ENCODE results near the gene ATP5F1B. TPM values are rescaled to one million over a fixed set of nuclear protein-coding genes. Genes with fewer than 3 reads are reported as not detected.
A peak's percentile ranks its signal among the peaks of the same experiment; 100 is the strongest.

The ATP5F1B gene
- total RNA-seq = 569 and 705 TPM in 2 replicates

GRCh38 chr12:56645717-56646446, at the start of gene ATP5F1B:
Gene ATP5F1B, minus strand, starts transcription at chr12:56645984. Its CDS starts 21 bp downstream, at chr12:56645963.
- peak; percentile 100 for DNase-seq (ENCODE audit: low read depth)
- H3K4me3 ChIP-seq (ENCODE audit: low read depth, low read length) = peak within 1 kb of the TSS; percentile 86
- TF ChIP-seq CTCF (conservative IDR thresholded peaks at IDR 0.05; ENCODE audit: low read depth, low read length) = no peak

GRCh38 chr12:56694161-56694560, 48.4 kb upstream of the ATP5F1B start:
- no peak for DNase-seq (ENCODE audit: low read depth)
- TF ChIP-seq CTCF (conservative IDR thresholded peaks at IDR 0.05; ENCODE audit: low read depth, low read length) = no peak
- no peak overlapping the region for H3K4me3 ChIP-seq (ENCODE audit: low read depth, low read length)

GRCh38 chr12:56688846-56689109, 43.0 kb upstream of the ATP5F1B start:
- H3K4me3 ChIP-seq (ENCODE audit: low read depth, low read length) = peak overlapping the region; percentile 100
- no peak for DNase-seq (ENCODE audit: low read depth)

GRCh38 chr12:56688129-56688845, 42.5 kb upstream of the ATP5F1B start, which contains the start of gene PTGES3:
Gene PTGES3, minus strand, starts transcription at chr12:56688284. Its CDS starts 285 bp downstream, at chr12:56687999.
- peak; percentile 81 for DNase-seq (ENCODE audit: low read depth)
- no peak for TF ChIP-seq CTCF (conservative IDR thresholded peaks at IDR 0.05; ENCODE audit: low read depth, low read length)

More at GRCh38 chr12:56688846-56689109, 43.0 kb upstream of the ATP5F1B start:
- no peak for TF ChIP-seq CTCF (conservative IDR thresholded peaks at IDR 0.05; ENCODE audit: low read depth, low read length)

GRCh38 chr12:56687223-56688128, 41.7 kb upstream of the ATP5F1B start:
- TF ChIP-seq CTCF (conservative IDR thresholded peaks at IDR 0.05; ENCODE audit: low read depth, low read length) = no peak
- DNase-seq (ENCODE audit: low read depth) = no peak
- peak overlapping the region; percentile 100 for H3K4me3 ChIP-seq (ENCODE audit: low read depth, low read length)

More at GRCh38 chr12:56688129-56688845, 42.5 kb upstream of the ATP5F1B start, which contains the start of gene PTGES3:
- H3K4me3 ChIP-seq (ENCODE audit: low read depth, low read length) = peak within 1 kb of the TSS; percentile 100

- no peak for DNase-seq (ENCODE audit: low read depth)
- peak overlapping the region; percentile 100 for H3K4me3 ChIP-seq (ENCODE audit: low read depth, low read length)
- no peak for TF ChIP-seq CTCF (conservative IDR thresholded peaks at IDR 0.05; ENCODE audit: low read depth, low read length)
Measured at GRCh38 chr12:56684745-56685359, 39.1 kb upstream of the ATP5F1B start.

All from epithelial cell of proximal tubule (primary cell).